Liver (tissue), 9 donors: ENCODE measurements around the gene CSRNP2. TPM values are rescaled to one million over a fixed set of nuclear protein-coding genes. Genes with fewer than 3 reads are reported as not detected.

Experiments used
- DNase-seq: peaks from one replicate; pipeline ENCODE4 v3.0.0-alpha.2; 2017; ENCODE audit warnings: low spot score
- H3K27ac ChIP-seq, 2 donors: one replicate each; pipeline ENCODE4 v1.7.0; 2013; ENCODE audit warnings: inconsistent platforms in 2 of 2, low read length in 2 of 2, control low read depth in 1 of 2, low read depth in 1 of 2, mild to moderate bottlenecking in 1 of 2
- H3K27me3 ChIP-seq, 4 donors: one replicate each; pipeline versions ENCODE4 v1.6.1 to v1.7.0; 2013; ENCODE audit warnings: low read length in 3 of 4, inconsistent platforms in 1 of 4, mild to moderate bottlenecking in 1 of 4, moderate library complexity in 1 of 4; ENCODE audit not compliant: control insufficient read depth in 4 of 4, insufficient read depth in 4 of 4
- H3K36me3 ChIP-seq, 4 donors: one replicate each; pipeline versions ENCODE4 v1.6.1 to v1.7.0; 2013; ENCODE audit warnings: low read length in 3 of 4, mild to moderate bottlenecking in 3 of 4, low read depth in 1 of 4, moderate library complexity in 1 of 4; ENCODE audit not compliant: control insufficient read depth in 4 of 4, insufficient read depth in 3 of 4
- H3K4me1 ChIP-seq, 4 donors: one replicate each; pipeline versions ENCODE4 v1.6.1 to v1.7.0; 2013; ENCODE audit warnings: low read length in 3 of 4, mild to moderate bottlenecking in 3 of 4, moderate library complexity in 1 of 4; ENCODE audit not compliant: control insufficient read depth in 4 of 4, insufficient read depth in 4 of 4
- H3K4me3 ChIP-seq, 3 donors: one replicate each; pipeline versions ENCODE4 v1.6.1 to v1.7.0; 2013; ENCODE audit warnings: low read length in 3 of 3, control low read depth in 1 of 3, low read depth in 1 of 3, mild to moderate bottlenecking in 1 of 3
- H3K9ac ChIP-seq, 2 donors: one replicate each; pipeline ENCODE4 v1.7.0; 2013; ENCODE audit warnings: low read length in 2 of 2, mild to moderate bottlenecking in 2 of 2, moderate library complexity in 2 of 2, control low read depth in 1 of 2, low read depth in 1 of 2
- H3K9me3 ChIP-seq, 4 donors: one replicate each; pipeline versions ENCODE4 v1.6.1 to v1.7.0; 2013; ENCODE audit warnings: low read length in 3 of 4; ENCODE audit not compliant: control insufficient read depth in 4 of 4
- FOXA2 ChIP-seq: IDR thresholded peaks from 2 replicates; pipeline ENCODE4 v1.6.1; 2016; ENCODE audit warnings: antibody characterized with exemption
- HNF4A ChIP-seq, 2 donors: conservative IDR thresholded peaks; 2 replicates each; pipeline ENCODE4 v1.6.1; 2016; ENCODE audit warnings: antibody characterized with exemption in 2 of 2, mild to moderate bottlenecking in 2 of 2
- HNF4G ChIP-seq: IDR thresholded peaks from 2 replicates; pipeline ENCODE4 v1.6.1; 2016; ENCODE audit warnings: antibody characterized with exemption
- NR2F2 ChIP-seq: IDR thresholded peaks from 2 replicates; pipeline ENCODE4 v1.6.1; 2016; ENCODE audit warnings: antibody characterized with exemption
- RAD21 ChIP-seq, 2 donors: IDR thresholded peaks; 2 replicates each; pipeline ENCODE4 v1.6.1; 2016; ENCODE audit warnings: antibody characterized with exemption in 2 of 2, mild to moderate bottlenecking in 2 of 2
- RXRA ChIP-seq, 2 donors: IDR thresholded peaks; 2 replicates each; pipeline ENCODE4 v1.6.1; 2017 to 2018; ENCODE audit warnings: antibody characterized with exemption in 2 of 2, mild to moderate bottlenecking in 1 of 2
- SP1 ChIP-seq: IDR thresholded peaks from 2 replicates; pipeline ENCODE4 v1.6.1; 2018; ENCODE audit warnings: antibody characterized with exemption, mild to moderate bottlenecking
- TAF1 ChIP-seq: conservative IDR thresholded peaks from 2 replicates; pipeline ENCODE4 v1.6.1; 2016; ENCODE audit warnings: antibody characterized with exemption, mild to moderate bottlenecking
- YY1 ChIP-seq: IDR thresholded peaks from 2 replicates; pipeline ENCODE4 v1.6.1; 2016; ENCODE audit warnings: antibody characterized with exemption, mild to moderate bottlenecking
- WGBS: extraction: QIAGEN DNeasy Blood & Tissue Kit; methylation state at CpG from one replicate; pipeline ENCODE4 v1.1.7; 2013; 5-methylcytosine and 5-hydroxymethylcytosine counted together
- polyA plus RNA-seq, 2 donors: library from polyadenylated mRNA; stranded (reverse) in 1 of 2; unstranded in 1 of 2; fragments of 200-250 nt in 1 of 2; fragments of >200 nt in 1 of 2; fragmentation: Nextera tagmentation in 1 of 2; extraction: Ambion mirVana in 1 of 2; gene quantifications; one replicate each; pipeline versions ENCODE4 v1.2.1 to v1.2.3, GENCODE V29; 2013 to 2015
- total RNA-seq, 2 donors: library from RNA; depleted of rRNA; stranded (reverse); fragments of >200 nt; gene quantifications; one replicate each; pipeline ENCODE4 v1.2.3, GENCODE V29; 2014
- TF ChIP-seq, protein P1 (sequence below): fragments of 150-350 bp; IDR thresholded peaks from 2 replicates; pipeline ENCODE4 v1.5.1; 2017; ENCODE audit warnings: improper control_type of control experiment, low read depth, low read length; ENCODE audit not compliant: missing input control
- TF ChIP-seq, protein P2 (sequence below): IDR thresholded peaks from 2 replicates; pipeline ENCODE4 v1.6.1; 2016; ENCODE audit warnings: antibody characterized with exemption
- TF ChIP-seq, protein P3 (sequence below): IDR thresholded peaks from 2 replicates; pipeline ENCODE4 v1.6.1; 2016; ENCODE audit warnings: antibody characterized with exemption
- donor health status: healthy.
- donor health status: healthy.
- donor health status: healthy.
- donor health status: healthy.
- donor health status: healthy.

Gene CSRNP2
- total and polyA plus RNA-seq, 4 donors, result 2.0 to 8.4 (median 3.9) TPM

DNA sequence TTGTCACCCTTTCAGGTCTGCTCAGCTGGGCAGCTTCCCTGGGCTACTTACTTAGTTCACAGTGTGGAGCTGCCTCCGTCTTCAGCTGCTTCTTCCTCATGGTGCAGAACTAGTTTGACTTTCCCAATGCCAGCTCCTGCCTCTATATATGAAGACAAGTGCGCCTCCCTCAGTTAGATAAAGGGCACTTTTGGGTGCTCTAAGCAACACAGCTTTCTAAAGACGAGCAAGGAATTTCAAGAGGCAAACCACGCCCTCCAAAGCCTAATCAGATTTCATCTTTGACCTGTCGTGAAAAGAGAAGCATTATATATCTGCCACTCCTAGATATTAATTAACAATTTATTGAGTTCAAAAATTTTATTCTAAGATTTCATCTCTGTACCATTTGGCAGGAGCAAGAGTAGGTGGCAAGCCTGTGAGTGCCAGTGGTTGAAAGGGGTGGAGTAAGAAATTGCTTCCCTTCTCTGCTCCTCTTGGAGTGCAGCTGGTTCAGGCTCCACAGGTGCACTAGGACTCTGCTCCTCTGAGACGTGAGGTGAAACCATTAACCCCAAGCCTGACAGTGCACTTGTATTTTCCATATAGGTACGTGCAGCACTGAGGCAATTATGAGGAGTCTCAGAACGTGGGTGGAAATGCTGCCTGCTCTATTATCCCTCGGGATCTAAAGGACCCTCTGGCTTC lies 55.1 kb downstream of the CSRNP2 start:
- no peak for TF ChIP-seq SP1
- TF ChIP-seq, protein P1, sequence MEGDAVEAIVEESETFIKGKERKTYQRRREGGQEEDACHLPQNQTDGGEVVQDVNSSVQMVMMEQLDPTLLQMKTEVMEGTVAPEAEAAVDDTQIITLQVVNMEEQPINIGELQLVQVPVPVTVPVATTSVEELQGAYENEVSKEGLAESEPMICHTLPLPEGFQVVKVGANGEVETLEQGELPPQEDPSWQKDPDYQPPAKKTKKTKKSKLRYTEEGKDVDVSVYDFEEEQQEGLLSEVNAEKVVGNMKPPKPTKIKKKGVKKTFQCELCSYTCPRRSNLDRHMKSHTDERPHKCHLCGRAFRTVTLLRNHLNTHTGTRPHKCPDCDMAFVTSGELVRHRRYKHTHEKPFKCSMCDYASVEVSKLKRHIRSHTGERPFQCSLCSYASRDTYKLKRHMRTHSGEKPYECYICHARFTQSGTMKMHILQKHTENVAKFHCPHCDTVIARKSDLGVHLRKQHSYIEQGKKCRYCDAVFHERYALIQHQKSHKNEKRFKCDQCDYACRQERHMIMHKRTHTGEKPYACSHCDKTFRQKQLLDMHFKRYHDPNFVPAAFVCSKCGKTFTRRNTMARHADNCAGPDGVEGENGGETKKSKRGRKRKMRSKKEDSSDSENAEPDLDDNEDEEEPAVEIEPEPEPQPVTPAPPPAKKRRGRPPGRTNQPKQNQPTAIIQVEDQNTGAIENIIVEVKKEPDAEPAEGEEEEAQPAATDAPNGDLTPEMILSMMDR, result peak; percentile 40
- TF ChIP-seq HNF4G, result no peak
- TF ChIP-seq, protein P2, sequence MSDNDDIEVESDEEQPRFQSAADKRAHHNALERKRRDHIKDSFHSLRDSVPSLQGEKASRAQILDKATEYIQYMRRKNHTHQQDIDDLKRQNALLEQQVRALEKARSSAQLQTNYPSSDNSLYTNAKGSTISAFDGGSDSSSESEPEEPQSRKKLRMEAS, result no peak
- no peak for TF ChIP-seq FOXA2
- TF ChIP-seq NR2F2, result no peak
- TF ChIP-seq, protein P3, sequence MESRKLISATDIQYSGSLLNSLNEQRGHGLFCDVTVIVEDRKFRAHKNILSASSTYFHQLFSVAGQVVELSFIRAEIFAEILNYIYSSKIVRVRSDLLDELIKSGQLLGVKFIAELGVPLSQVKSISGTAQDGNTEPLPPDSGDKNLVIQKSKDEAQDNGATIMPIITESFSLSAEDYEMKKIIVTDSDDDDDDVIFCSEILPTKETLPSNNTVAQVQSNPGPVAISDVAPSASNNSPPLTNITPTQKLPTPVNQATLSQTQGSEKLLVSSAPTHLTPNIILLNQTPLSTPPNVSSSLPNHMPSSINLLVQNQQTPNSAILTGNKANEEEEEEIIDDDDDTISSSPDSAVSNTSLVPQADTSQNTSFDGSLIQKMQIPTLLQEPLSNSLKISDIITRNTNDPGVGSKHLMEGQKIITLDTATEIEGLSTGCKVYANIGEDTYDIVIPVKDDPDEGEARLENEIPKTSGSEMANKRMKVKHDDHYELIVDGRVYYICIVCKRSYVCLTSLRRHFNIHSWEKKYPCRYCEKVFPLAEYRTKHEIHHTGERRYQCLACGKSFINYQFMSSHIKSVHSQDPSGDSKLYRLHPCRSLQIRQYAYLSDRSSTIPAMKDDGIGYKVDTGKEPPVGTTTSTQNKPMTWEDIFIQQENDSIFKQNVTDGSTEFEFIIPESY, result no peak
- TF ChIP-seq RAD21 (IDR thresholded peaks at IDR 0.05), result peak; percentile 73 to 77
- no peak for TF ChIP-seq YY1
- Histone ChIP-seq H3K36me3 (no peaks in the 10 kb centered on the region), H3K9ac (no peak overlapping the region), H3K4me1 (peaks cover 0 to 19% (median 4%) of the 10 kb centered on the region in 4 donors), H3K9me3 (no peaks in the 10 kb centered on the region), H3K27me3 (no peaks in the 10 kb centered on the region), H3K27ac (no peak overlapping the region), H3K4me3 (no peak overlapping the region)
- 28% methylated on average over 9 of the region's 9 CpGs for WGBS
- DNase-seq, result peak; percentile 44

DNA sequence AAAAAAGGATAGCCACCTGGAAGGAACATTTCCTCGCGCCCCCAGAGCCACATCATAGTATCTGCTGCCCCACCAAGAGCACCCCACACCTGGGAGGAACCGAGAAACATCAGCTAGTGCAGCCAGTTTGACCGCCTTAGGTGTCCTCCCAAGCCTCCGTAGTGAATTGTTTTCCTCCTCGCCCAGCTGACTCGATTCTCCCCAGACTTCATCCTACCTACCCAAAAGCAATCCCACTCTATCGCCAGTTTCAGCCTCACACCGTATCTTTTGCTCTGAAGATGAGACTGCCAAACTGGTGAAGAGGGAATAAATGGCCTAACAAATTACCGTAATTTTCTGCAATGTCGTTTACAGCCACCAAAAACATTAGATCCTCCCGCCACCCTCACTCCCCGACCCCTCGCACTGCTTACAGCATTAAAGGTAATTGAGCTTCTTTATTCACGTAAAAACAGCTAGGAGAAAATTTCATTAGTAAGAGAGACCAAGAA lies 56.0 kb downstream of the CSRNP2 start:
- WGBS, result 95% methylated on average over 15 of the region's 15 CpGs
- H3K27me3 ChIP-seq, result no peaks in the 10 kb centered on the region
- no peak for TF ChIP-seq RXRA (IDR thresholded peaks at IDR 0.05)
- no peak for TF ChIP-seq SP1
- no peak for TF ChIP-seq HNF4A (conservative IDR thresholded peaks at IDR 0.05)
- no peak for TF ChIP-seq HNF4G
- TF ChIP-seq TAF1, result no peak
- TF ChIP-seq, protein P3, result no peak
- H3K9me3 ChIP-seq, result no peaks in the 10 kb centered on the region
- H3K4me3 ChIP-seq, result no peak overlapping the region
- H3K9ac ChIP-seq, result no peak overlapping the region
- peaks cover 0 to 26% (median 9%) of the 10 kb centered on the region in 4 donors for H3K4me1 ChIP-seq
- H3K36me3 ChIP-seq, result no peaks in the 10 kb centered on the region
- DNase-seq, result no peak
- H3K27ac ChIP-seq, result no peak overlapping the region
